Activated CD8-positive, alpha-beta memory T cell treated with anti-CD3 and anti-CD28 coated beads, Interleukin-2, amount 50 U/mL, for 4 hours (primary cell): ENCODE data around the gene PSD4.
A peak's percentile ranks its signal among the peaks of the same experiment; 100 is the strongest.

ENCODE experiments used
- DNase-seq: peaks from one replicate; pipeline ENCODE4 v3.0.0-alpha.2; 2020

PSD4 gene

DNA sequence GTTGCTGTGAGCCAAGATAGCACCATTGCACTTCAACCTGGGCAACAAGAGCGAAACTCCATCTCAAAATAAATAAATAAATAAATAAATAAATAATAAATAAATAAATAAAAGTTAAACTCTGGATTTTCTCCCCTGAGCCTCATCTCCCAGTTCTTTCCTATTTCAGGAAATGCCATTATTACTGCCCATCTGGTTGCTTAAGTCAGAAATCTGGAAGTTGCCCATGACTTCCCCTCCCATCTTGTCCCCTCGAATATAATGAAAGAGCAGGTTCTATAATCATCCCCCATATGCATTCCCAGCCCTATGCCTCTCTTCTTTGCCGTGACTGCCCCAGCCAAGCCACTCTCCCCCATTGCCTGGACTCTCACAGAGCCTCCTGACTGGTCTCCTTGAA lies 4.2 kb upstream of the PSD4 start:
- DNase-seq: no peak

- DNase-seq: no peak
These were observed 2.3 kb upstream of the PSD4 start for GRCh38 chr2:113171334-113172075.

DNA sequence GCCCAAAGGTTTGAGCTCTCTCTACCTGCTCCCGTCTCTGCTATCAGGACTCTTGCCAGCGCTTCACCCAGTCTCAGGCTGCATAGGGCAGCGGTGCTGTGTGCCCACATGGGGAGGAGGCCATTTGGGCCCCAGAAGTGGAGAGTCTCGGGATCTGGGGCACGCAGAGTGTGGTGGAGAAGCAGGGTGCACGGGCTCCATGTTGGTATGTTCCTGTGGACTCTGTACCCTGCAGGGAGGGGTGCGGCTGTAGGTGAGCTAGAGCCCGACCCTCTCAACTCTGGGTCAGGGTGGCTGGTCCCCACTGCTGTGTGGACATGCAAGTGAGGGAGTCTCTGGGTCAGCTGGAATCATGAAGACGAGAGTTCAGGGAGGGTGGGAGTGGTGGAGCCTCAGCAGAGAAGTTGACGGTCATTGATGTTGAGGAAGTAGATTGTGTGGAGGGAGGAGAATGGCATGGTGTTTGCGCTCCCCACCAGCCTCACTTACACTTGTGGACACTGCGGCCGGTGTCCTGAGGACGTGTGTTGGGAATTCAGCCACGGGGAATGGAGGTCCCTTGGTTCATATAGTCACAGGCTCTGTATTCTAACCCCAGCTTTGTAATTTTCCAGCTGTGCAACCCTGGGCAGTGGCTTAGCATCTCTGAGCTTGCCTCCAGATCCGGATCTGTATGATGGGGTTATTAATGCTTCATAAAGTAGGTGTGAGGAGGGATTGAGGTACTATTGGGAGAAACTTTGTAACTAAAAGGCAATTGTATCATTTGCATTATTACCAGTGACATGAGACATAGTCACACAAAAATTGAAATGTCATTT lies 840 bp upstream of the PSD4 start:
- no peak for DNase-seq

- DNase-seq: no peak
These were observed 592 bp downstream of the PSD4 start for GRCh38 chr2:113174376-113174750.

GRCh38 chr2:113175042-113175628 lies 1.4 kb downstream of the PSD4 start:
- peak; percentile 52 for DNase-seq

GRCh38 chr2:113175736-113176695 lies 2.2 kb downstream of the PSD4 start:
- no peak for DNase-seq

- DNase-seq: no peak
These were observed 3.1 kb downstream of the PSD4 start for GRCh38 chr2:113176696-113177355.

DNA sequence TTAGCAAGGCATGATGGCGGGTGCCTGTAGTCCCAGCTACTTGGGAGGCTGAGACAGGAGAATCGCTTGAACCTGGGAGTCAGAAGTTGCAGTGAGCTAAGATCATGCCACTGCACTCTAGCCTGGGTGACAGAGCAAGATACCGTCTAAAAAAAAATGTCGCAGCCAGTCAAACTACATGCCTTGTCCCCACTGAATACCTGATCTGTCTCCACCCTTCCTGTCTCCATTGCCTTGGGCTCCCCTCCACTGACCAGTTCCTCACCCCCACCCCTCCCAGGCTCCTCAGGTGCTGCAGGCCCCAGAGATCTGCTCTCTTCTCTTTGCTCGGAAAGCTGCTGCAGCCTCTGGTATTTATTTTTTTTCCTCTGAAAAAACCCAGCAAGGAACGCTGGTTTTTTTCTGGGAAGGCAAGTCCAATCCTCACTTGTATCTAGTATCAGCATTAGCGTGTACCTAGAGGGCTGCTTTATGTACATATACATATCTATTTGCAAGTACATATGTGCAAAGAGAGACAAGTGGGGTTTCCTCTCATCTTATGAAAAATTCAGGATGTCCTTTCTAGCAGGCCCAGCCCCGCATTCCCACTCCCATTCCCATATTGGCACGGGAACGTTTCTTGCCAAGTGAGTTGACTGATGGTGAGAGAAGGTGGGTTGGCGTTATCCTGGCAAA lies 4.4 kb downstream of the PSD4 start:
- DNase-seq: no peak

- DNase-seq: peak; percentile 62
These were observed 5.1 kb downstream of the PSD4 start for GRCh38 chr2:113178891-113179290.

- no peak for DNase-seq
These were observed 5.8 kb downstream of the PSD4 start for GRCh38 chr2:113179446-113180045.

DNA sequence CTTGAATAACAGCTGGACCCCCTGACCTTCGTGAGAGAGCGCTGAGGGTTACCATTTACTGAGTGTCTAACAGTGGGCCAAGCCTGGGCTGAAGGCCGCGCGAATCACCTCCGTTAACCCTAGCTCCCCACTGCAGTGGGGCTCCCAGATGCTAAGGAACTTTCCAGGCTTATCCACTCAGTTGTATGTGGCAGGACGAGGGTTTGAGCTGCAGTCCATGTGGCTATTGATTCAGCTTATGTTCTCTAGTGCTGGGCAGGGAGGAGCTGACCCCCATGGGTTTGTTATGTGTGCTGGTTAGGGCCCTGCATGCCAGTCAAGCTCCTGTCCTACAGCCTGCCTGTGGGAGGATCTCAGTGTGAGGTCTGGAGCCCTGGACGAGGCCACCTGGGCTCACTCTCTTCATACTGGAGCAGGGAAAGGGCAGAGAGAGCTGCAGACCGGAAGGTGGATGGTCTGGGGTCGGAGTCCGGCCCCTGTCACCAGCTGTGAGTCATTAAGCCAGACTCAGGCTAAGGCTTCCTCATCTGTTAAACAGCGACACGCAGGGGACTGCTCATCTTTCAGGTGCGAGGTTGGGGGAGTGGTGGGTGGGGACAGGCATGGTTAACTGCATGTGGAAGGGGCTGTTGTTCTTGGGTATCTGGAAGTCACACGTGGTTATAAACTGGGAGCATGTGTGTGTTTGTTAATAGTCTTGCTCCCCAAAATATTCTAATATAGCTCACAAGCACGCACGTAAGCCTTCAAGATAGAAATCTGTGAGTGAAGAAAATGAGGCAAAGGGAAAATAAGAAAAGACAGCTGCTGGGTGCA lies 6.6 kb downstream of the PSD4 start:
- no peak for DNase-seq

- DNase-seq: no peak
These were observed 7.7 kb downstream of the PSD4 start for GRCh38 chr2:113181258-113182051.

GRCh38 chr2:113182471-113183260 lies 8.9 kb downstream of the PSD4 start:
- no peak for DNase-seq

- DNase-seq: no peak
These were observed 9.5 kb downstream of the PSD4 start for GRCh38 chr2:113183264-113183663.

- DNase-seq: no peak
These were observed 9.9 kb downstream of the PSD4 start for GRCh38 chr2:113183703-113184102.

DNA sequence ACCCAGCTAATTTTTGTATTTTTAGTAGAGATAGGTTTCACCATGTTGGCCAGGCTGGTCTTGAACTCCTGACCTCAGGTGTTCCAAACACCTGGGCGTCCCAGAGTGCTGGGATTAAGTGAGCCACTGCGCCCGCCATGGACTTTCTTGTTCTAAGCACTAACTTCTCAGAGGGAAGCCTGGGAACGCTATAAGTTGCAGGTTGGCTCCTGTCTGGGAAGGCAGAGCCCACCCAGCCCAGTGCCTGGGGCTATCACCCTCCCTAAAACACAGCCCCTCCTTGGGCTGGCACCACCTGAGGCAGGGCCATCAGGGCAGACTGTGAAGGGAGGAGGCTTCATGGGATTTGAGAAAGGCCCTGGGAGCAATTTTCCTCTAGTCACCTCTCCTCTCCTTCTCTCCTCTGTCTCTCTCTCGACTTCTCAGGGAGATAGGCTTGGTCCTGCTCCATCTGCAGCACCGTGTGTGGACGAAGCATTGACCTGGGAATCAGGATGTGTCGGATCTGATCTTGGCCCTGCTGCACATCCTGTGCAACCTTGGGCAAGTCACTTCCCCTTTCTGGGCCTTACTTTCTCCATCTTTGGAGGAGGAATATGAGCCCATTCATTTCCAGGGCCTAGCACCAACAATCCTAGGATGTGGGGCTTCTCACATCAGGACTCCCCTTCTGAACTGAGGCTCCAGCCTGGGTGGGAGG lies 10.9 kb downstream of the PSD4 start:
- DNase-seq: no peak

- no peak for DNase-seq
These were observed 12.1 kb downstream of the PSD4 start for GRCh38 chr2:113185664-113186432.
